OCI-M2 (cell line): ENCODE data around the gene FKBP1A.
"Not testable (repeated sequence)": the region's sequence is repeated elsewhere in the genome, so short reads cannot be mapped to it uniquely, and the experiment has no call there.

Source experiments
- DNase-seq: peaks from one replicate; lab custom pipeline; 2025; ENCODE audit not compliant: unreplicated experiment; lab: John Stamatoyannopoulos, UW

FKBP1A gene

GRCh38 chr20:1417273-1417672 lies 24.4 kb upstream of the FKBP1A start:
- no peak for DNase-seq

GRCh38 chr20:1415667-1416468 lies 23.0 kb upstream of the FKBP1A start:
- no peak for DNase-seq

GRCh38 chr20:1414982-1415381 lies 22.1 kb upstream of the FKBP1A start:
- no peak for DNase-seq

- no peak for DNase-seq
These were observed 12.9 kb upstream of the FKBP1A start for GRCh38 chr20:1405801-1406200.

- DNase-seq = no peak
These were observed 10.8 kb upstream of the FKBP1A start for GRCh38 chr20:1403624-1404023.

- no peak for DNase-seq
These were observed 9.3 kb upstream of the FKBP1A start for GRCh38 chr20:1402149-1402548.

- DNase-seq = no peak
These were observed 8.6 kb upstream of the FKBP1A start for GRCh38 chr20:1401451-1401907.

GRCh38 chr20:1399678-1400366 lies 7.0 kb upstream of the FKBP1A start:
- not testable (repeated sequence) for DNase-seq

GRCh38 chr20:1398185-1398584 lies 5.3 kb upstream of the FKBP1A start:
- not testable (repeated sequence) for DNase-seq

GRCh38 chr20:1397710-1398109 lies 4.9 kb upstream of the FKBP1A start:
- DNase-seq = no peak

GRCh38 chr20:1396702-1397101 lies 3.8 kb upstream of the FKBP1A start:
- no peak for DNase-seq

GRCh38 chr20:1396264-1396663 lies 3.4 kb upstream of the FKBP1A start:
- no peak for DNase-seq

GRCh38 chr20:1394686-1395085 lies 1.8 kb upstream of the FKBP1A start:
- no peak for DNase-seq

- DNase-seq = no peak
These were observed 641 bp upstream of the FKBP1A start for GRCh38 chr20:1393507-1393882.

- no peak for DNase-seq
These were observed 486 bp downstream of the FKBP1A start for GRCh38 chr20:1392443-1392692.

GRCh38 chr20:1391640-1392442 lies 1.0 kb downstream of the FKBP1A start:
- no peak for DNase-seq

GRCh38 chr20:1390581-1391403 lies 2.1 kb downstream of the FKBP1A start:
- no peak for DNase-seq

- no peak for DNase-seq
These were observed 2.9 kb downstream of the FKBP1A start for GRCh38 chr20:1389703-1390580.

GRCh38 chr20:1388741-1389483 lies 3.9 kb downstream of the FKBP1A start:
- no peak for DNase-seq
